GM18526 (cell line): ENCODE measurements around the gene SYNE1.

Experiments used
- POLR2A ChIP-seq: IDR thresholded peaks from 3 replicates; pipeline ENCODE4 v1.6.1; 2011; ENCODE audit not compliant: insufficient read length; ENCODE audit errors: extremely low read depth

Gene SYNE1

GRCh38 chr6:152583888-152584287, 53.3 kb downstream of the SYNE1 start:
- no peak for TF ChIP-seq POLR2A

- no peak for TF ChIP-seq POLR2A
These were observed 60.6 kb downstream of the SYNE1 start for GRCh38 chr6:152576525-152576924.

GRCh38 chr6:152575621-152576150, 61.5 kb downstream of the SYNE1 start:
- TF ChIP-seq POLR2A: no peak

GRCh38 chr6:152575161-152575560, 62.0 kb downstream of the SYNE1 start:
- TF ChIP-seq POLR2A: no peak

GRCh38 chr6:152573762-152574161, 63.4 kb downstream of the SYNE1 start:
- TF ChIP-seq POLR2A: no peak

GRCh38 chr6:152572338-152573088, 64.6 kb downstream of the SYNE1 start:
- no peak for TF ChIP-seq POLR2A

GRCh38 chr6:152571943-152572337, 65.2 kb downstream of the SYNE1 start:
- TF ChIP-seq POLR2A: no peak

GRCh38 chr6:152571089-152571488, 66.1 kb downstream of the SYNE1 start:
- no peak for TF ChIP-seq POLR2A

GRCh38 chr6:152566103-152566875, 70.9 kb downstream of the SYNE1 start:
- TF ChIP-seq POLR2A: no peak

GRCh38 chr6:152563177-152563576, 74.0 kb downstream of the SYNE1 start:
- no peak for TF ChIP-seq POLR2A

GRCh38 chr6:152557502-152557901, 79.7 kb downstream of the SYNE1 start:
- no peak for TF ChIP-seq POLR2A

GRCh38 chr6:152554851-152555250, 82.3 kb downstream of the SYNE1 start:
- TF ChIP-seq POLR2A: no peak

- no peak for TF ChIP-seq POLR2A
These were observed 84.4 kb downstream of the SYNE1 start for GRCh38 chr6:152552616-152553209.

- TF ChIP-seq POLR2A: no peak
These were observed 93.6 kb downstream of the SYNE1 start for GRCh38 chr6:152543519-152543918.

- TF ChIP-seq POLR2A: no peak
These were observed 96.8 kb downstream of the SYNE1 start for GRCh38 chr6:152540381-152540780.

- TF ChIP-seq POLR2A: no peak
These were observed 102.6 kb downstream of the SYNE1 start for GRCh38 chr6:152534541-152534940.
